H1 (cell line): ENCODE results near the gene ZNF429.

ENCODE experiments used
- CBX8 ChIP-seq: fragments of 300-800, 300-1000 bp; sonication (generic); IDR thresholded peaks from 2 replicates; pipeline ENCODE4 v1.7.1; 2016; ENCODE audit warnings: low read depth, low read length, borderline replicate concordance
- CTCF ChIP-seq, 3 experiments: IDR thresholded peaks; 1 replicate in 2 of 3; 2 replicates in 1 of 3; pipeline versions ENCODE4 v1.5.1 to v1.6.1; 2011; ENCODE audit warnings: low read length in 3 of 3, mild to moderate bottlenecking in 3 of 3, inconsistent platforms in 2 of 3, low read depth in 1 of 3, moderate library complexity in 1 of 3; ENCODE audit not compliant: insufficient read depth in 1 of 3; ENCODE audit errors: control extremely low read depth in 1 of 3
- EZH2 ChIP-seq: fragments of 200-600 bp; sonication (generic); IDR thresholded peaks from 2 replicates; pipeline ENCODE4 v1.7.1; 2012; ENCODE audit warnings: low read depth, mild to moderate bottlenecking, moderate library complexity, low read length, inconsistent platforms; ENCODE audit not compliant: severe bottlenecking
- MAFK ChIP-seq: IDR thresholded peaks from 2 replicates; pipeline ENCODE4 v1.6.1; 2012; ENCODE audit warnings: low read depth, mild to moderate bottlenecking, improper control_type of control experiment, low read length
- POLR2A ChIP-seq, 2 experiments: IDR thresholded peaks; 1 replicate in 1 of 2; 2 replicates in 1 of 2; pipeline ENCODE4 v1.6.1; 2011; ENCODE audit warnings: low read depth in 2 of 2, low read length in 2 of 2, mild to moderate bottlenecking in 2 of 2; ENCODE audit errors: control extremely low read depth in 1 of 2
- POLR2AphosphoS5 ChIP-seq: IDR thresholded peaks from 2 replicates; pipeline ENCODE4 v1.6.1; 2011; ENCODE audit warnings: low read depth, low read length
- SP1 ChIP-seq: IDR thresholded peaks from 2 replicates; pipeline ENCODE4 v1.6.1; 2011; ENCODE audit warnings: low read depth, low read length
- SRF ChIP-seq: IDR thresholded peaks from 2 replicates; pipeline ENCODE4 v1.6.1; 2011; ENCODE audit warnings: mild to moderate bottlenecking, low read depth, low read length, moderate library complexity

- TF ChIP-seq CBX8 (no peak), CTCF (IDR thresholded peaks at IDR 0.05; ENCODE audit: control extremely low read depth in 1 of 3, insufficient read depth in 1 of 3, low read depth in 1 of 3, low read length in 3 of 3) (no peak), POLR2A (IDR thresholded peaks at IDR 0.05; ENCODE audit: control extremely low read depth in 1 of 2, low read depth in 2 of 2, low read length in 2 of 2) (no peak), MAFK (no peak), SP1 (no peak), POLR2AphosphoS5 (no peak), SRF (no peak), EZH2 (no peak)
These were observed 8.2 kb downstream of the ZNF429 start for GRCh38 chr19:21513651-21514050.
